Activated gamma-delta T cell treated with anti-CD3 and anti-CD28 coated beads, Interleukin-2, amount 50 U/mL, for 16 hours (primary cell): ENCODE data around the gene FAM171A2.
"Not testable (repeated sequence)": the region's sequence is repeated elsewhere in the genome, so short reads cannot be mapped to it uniquely, and the experiment has no call there.

ENCODE experiments used
- DNase-seq: peaks from one replicate; pipeline ENCODE4 v3.0.0-alpha.2; 2020; ENCODE audit warnings: low read depth

FAM171A2 gene

DNA sequence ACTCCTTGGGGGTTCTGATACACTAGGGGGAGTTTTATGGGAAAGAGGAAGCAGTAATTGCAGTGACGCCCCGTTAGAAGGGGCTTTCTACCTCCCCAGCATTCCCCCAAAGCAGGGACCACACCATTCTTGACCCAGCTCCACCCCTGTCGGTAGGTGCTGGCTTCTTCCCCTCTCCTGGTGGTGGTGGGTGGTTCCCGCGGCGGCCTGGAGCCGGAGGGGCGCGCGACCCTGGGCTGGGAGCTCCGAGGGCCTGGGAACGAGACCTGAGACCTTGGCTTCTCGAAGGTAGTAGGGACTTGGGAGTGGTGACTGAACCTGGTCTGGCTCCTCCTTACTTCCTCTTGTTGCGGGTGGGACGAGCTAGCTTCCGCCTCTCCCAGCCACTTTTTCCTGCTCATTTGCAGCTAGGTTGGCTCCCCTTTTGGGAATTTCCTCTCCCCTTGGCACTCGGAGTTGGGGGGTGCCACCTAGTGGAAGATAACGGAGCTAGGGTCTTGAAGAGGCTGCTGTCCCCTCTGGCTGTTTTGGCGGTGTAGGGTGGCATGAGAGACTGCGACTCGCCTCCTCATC, 18.1 kb downstream of the FAM171A2 start:
- DNase-seq = no peak

DNA sequence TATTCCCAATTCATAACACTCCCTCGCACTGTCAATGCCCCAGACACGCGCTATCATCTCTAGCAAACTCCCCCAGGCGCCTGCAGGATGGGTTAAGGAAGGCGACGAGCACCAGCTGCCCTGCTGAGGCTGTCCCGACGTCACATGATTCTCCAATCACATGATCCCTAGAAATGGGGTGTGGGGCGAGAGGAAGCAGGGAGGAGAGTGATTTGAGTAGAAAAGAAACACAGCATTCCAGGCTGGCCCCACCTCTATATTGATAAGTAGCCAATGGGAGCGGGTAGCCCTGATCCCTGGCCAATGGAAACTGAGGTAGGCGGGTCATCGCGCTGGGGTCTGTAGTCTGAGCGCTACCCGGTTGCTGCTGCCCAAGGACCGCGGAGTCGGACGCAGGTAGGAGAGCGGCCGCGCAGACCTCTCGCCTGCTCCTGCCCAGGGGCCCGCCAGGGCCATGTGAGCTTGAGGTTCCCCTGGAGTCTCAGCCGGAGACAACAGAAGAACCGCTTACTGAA, 18.7 kb downstream of the FAM171A2 start, which contains the start of gene GRN:
Gene GRN, plus strand, starts transcription at position 364 of the 515 bp plus-strand sequence. CDS start 3,863 bp downstream, outside the sequence.
- peak; percentile 76 for DNase-seq

GRCh38 chr17:44343510-44344209, 20.0 kb downstream of the FAM171A2 start:
- no peak for DNase-seq

DNA sequence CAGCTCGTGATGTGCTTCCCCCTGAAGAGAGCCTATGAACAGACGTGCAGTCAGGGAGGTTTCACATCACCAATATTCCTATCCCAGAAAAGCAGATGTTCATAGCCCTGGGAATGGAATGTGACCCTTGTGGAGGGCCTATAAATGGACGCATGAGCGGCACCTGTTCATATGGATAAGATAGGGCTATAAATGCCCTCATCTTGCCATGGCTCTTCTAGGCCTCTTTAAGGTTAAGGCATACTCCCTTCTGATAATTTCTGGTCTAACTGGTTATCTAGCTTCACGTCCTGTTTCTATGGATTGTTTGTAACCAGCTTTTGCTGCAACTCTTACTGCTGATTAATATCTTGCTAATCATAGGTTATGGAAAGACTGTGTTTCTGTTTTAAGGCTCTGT, 23.1 kb downstream of the FAM171A2 start:
- not testable (repeated sequence) for DNase-seq

DNA sequence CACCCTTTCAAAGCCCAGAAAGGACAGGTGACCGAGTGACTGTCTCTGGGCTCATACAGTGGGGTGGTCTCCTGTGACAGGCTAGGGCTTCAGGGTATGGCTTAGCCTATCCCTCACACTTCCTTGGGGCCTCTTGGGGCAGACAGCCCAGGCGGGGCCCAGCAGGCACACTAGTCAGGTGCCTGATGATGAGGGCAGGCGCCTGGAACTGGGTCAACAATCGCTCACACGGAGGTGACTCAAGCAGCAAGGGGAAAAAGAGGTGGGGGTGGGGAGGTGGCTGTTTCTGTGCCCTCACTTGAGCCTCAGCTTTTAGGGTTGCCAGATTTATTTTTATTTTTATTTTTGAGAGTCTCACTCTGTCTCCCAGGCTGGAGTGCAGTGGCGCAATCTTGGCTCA, 25.0 kb downstream of the FAM171A2 start:
- no peak for DNase-seq

DNA sequence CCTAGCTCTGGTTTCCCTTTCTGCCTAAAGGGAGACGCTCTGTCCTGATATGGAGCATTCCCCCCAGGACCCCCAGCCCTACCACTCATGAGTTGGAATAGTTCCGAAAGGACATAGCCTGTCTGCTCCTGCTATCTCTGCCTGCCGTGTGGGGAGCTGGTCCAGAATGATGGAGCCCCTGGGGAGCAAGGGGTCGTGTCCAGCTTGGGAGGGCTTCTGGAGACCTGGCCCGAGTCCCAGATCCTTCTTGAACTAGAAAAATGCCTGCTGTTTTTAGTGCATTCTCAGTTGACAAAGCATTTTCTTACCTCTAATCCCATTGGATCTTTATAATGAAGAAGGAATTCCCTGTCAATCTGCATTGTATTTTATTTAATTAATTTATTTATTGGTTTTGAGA, 27.7 kb downstream of the FAM171A2 start:
- DNase-seq = no peak

DNA sequence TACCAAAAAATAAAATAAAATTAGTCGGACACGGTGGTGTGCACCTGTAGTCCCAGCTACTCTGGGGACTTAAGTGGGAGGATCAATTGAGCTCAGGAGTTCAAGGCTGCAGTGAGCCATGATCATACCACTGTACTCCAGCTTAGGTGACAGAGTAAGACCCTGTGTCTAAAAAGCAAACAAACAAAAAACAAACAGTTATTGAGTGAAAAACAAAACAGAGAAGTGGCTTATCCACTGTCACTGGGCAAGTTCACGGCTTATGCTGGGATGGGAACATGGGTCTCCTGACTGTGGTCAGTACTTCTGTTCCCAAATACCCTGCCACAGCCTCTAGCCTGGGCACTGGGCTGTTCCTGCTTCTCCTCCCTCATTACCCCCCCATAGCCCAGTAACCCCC, 28.1 kb downstream of the FAM171A2 start:
- no peak for DNase-seq

DNA sequence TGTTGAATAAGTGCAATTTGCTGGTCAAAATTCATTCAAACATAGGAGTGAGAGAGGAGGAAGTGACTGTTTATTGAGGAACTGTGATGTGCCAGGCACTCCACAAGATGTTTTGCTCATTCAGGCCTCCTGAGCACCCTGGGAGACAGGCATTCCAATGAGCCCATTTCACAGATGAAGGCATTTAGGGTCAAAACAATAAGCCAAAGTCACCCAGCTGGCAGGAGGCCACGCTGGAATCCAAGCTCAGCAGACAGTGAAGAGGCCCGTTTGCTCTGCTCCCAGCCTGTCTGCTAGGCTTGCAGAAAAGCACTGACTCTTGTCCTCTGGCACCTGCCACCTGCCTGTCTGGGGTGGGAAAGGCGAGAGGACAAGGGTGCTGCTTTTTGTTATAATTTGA, 28.9 kb downstream of the FAM171A2 start:
- no peak for DNase-seq

DNA sequence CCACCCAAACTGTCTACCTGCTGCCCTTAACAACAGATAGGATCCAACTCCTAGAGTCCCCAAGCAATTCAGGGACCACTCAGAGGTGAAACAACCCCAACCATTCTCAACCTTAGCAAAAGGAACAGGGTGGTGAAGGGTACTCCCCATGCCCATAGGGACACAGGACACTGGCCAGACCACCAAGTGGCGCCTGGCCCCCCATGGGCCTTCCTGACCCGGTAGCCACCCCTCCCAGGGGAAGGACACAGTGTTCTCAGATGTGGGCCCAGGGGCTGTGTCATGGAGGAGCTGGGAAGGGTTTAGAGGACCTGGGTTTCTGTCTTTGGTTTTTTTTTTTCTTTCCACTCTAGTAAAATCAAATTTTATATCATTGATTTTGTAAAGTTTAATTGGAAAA, 29.3 kb downstream of the FAM171A2 start:
- no peak for DNase-seq

DNA sequence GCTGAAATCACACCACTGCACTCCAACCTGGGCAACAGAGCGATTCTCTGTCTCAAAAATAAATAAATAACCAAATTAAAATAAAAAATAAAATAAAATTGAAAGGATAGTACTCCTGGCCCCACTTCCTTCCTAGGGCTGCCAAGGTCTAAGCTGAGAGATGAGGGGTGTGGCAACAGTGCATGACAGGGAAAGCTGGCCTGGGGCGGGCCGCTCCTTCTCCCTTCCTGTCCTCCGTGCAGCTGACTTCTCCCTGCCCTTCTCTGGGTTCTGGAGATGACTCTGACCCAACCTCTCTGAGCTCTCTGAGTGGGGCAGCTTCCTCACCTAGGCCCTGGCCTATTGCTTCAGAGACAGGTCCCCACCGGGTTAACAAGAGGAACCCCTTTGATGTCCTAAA, 30.3 kb downstream of the FAM171A2 start:
- DNase-seq = no peak

DNA sequence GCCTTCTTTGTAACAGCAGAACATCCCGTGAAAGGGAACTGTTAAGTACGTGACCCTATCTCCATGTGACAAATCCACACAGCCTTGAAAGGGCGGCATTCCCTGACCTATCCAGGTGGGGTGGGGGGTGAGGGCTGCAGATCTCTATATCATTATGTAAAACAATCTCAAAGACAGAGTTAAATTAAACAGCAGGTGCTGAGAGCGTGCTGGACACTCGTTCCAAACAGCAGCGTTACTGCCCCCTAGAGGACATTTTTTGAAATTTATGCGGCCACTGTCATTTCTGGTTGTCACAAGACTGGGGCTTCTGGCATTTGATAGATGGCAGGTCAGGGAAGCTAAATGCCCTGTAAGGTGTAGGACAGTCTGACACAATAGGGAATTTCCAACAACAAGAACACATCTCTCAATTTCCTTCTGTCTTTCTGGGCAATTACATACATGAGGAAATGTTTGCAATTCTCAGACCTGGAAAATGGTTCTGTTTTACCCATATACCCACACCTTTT, 32.3 kb downstream of the FAM171A2 start:
- DNase-seq = peak; percentile 62

DNA sequence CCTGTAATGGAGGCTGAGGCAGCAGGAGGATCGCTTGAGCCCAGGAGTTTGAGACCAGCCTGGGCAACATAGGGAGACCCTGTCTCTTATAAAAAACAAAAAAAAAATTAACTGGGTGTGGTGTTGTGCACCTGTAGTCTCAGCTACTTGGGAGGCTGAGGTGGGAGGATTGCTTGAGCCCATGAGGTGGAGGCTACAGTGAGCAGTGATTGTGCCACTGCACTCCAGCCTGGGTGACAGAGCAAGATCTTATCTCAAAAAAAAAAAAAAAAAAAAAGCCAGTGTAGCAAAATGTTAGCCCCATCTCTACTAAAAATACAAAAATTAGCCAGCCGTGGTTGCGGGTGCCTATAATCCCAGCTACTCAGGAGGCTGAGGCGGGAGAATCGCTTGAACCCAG, 33.4 kb downstream of the FAM171A2 start:
- DNase-seq = not testable (repeated sequence)

DNA sequence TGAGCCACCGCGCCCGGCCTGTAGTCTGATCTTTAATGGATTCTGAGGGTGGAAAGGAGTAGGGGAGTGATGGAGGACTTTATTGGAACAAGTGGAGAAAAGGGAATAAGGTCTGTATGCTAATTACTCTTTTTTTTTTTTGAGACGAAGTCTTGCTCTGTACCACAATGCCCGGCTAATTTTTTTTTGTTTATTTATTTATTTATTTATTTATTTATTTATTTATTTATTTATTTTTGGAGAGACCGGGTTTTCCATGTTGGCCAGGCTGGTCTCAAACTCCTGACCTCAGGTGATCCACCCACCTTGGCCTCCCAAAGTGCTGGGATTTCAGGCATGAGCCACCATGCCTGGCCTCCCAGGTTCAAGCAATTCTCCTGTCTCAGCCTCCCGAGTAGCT, 34.1 kb downstream of the FAM171A2 start:
- not testable (repeated sequence) for DNase-seq

GRCh38 chr17:44327715-44328449, 35.8 kb downstream of the FAM171A2 start:
- no peak for DNase-seq

DNA sequence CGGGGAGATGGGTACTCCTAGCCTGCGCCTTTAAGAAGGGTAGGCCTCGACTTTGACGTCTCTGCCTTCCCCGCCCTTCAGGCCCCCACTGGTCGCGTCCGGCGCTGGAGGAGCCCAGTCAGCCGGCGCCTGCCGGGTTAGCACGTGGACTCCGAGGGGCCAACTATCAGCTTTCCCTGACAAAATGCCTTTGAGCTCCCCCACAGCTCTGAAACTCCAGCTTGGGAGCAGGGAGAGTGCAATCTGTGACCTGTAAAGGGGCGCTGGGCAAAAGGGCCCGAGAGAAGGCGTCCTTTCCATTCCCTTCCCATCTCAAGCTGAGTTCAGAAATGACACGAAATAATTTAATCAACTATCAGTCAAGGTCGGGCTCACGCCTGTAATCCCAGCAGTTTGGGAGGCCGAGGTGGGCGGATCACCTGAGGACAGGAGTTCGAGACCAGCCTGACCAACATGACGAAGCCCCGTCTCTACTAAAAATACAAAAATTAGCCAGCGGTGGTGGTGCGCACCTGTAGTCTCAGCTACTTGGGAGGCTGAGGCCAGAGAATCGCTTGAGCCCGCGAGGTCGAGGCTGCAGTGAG, 36.7 kb downstream of the FAM171A2 start:
- peak; percentile 89 for DNase-seq

DNA sequence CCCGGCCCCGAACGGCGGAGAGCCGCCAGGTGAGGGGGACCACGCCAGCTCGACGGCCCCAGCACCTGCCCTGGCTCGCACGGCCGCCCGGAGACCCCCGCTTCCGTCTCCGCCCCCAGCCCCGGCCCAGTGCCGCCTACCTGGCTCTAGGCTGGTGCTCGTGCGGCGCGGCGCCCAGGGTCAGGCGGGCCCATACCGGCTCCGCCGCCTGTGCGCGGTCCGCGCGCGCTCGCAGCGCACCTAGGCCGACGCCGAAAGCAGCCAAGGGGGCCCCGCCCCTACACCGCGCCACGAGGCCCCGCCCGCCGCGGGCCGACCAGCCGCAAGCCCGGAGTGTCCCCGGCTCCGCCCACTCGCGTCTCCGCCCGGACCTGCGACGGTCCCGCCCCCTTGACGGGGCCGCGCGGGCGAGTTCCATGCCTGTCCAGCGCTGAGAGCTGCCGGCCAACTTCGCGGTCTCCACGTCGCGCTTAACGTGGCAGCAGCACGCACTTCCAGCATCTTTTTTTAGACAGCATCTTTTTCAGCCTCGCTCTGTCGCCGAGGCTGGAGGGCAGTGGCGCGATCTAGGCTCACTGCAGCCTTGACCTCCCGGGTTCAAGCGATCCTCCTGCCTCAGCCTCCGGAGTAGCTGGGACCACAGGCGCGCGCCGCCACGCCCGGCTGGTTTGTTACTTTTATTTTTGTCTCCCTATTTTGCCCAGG, 38.9 kb downstream of the FAM171A2 start, which contains the start of gene SLC25A39:
Gene SLC25A39, minus strand, starts transcription at position 253 of the 705 bp plus-strand sequence. CDS start 1,261 bp downstream, outside the sequence.
- peak; percentile 91 for DNase-seq

GRCh38 chr17:44324092-44324570, 39.5 kb downstream of the FAM171A2 start:
- no peak for DNase-seq

GRCh38 chr17:44323359-44324091, 40.1 kb downstream of the FAM171A2 start:
- DNase-seq = no peak

DNA sequence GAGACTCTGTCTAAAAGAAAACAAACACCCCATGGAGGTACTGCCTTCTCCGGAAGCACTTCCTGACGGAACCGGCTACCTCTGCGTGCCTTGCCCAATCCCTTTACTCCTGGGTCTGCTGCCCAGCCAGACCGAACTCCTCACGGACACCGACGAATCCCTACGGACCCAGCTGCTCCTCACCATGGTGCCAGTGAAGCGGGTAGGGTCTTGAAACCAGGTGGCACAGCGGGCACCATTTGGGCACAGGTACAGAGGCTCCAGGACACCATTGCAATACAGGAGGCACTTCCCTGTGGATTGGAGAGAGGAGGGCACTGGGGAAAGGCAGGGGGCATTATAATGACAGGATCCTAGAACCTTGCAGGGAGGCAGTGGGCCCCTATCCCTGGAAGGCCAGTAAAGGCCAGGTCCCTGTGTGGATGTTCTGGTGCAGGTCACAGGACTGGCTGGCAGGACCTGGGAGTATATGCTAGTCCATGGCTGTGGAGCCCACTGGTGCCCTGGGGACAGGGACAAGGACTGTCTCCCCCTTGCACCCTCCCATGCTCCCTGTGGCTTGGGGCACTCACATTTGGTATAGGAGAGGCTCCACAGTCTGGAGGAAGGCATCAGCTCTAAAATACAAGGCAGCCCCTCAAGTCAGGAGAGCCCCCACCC, 41.3 kb downstream of the FAM171A2 start:
- no peak for DNase-seq
